Measurements from ENCODE around the gene DUSP9. TPM values are rescaled to one million over a fixed set of nuclear protein-coding genes. Genes with fewer than 3 reads are reported as not detected.

Gene DUSP9
- total RNA-seq, 2 donors from 2014 or later: 0.18 to 0.31 TPM

DNA sequence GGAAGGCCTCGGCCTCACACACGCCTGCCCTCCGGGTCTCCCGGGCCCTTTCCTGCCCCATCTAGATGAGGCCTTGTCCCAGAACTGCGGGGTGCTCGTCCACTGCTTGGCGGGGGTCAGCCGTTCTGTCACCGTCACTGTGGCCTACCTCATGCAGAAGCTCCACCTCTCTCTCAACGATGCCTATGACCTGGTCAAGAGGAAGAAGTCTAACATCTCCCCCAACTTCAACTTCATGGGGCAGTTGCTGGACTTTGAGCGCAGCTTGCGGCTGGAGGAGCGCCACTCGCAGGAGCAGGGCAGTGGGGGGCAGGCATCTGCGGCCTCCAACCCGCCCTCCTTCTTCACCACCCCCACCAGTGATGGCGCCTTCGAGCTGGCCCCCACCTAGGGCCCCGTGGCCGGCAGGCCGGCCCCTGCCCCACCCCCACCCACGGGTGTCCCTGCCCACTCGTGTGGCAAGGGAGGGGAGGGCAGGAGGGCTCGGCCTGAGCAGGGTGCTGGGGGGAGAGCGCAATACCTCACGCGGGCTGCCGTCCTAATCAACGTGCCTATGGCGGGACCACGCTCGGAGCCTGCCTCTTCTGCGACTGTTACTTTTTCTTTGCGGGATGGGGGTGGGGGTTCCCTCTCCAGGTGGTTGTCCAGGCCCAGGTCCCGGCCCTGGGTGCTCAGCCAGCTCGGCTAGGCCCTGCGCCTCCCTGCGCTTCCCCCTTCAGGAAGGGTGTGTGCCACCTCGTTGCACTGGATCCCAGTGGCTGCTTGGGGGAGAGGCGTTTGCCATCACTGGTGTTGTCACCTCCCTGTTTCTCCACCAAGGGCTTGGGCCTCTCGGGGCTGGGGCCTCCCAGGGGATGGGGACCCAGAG is 3.1 kb downstream of the DUSP9 start:
- 81% methylated on average over 36 of the region's 41 CpGs; no CpG with 5 or more reads in 1 of the 2 experiments for WGBS, 2 experiments (ENCODE audit: insufficient coverage in 1 of 2, insufficient read length in 1 of 2)
- no peak overlapping the region for H3K4me3 ChIP-seq (ENCODE audit: low read length)
- no peaks in the 10 kb centered on the region for H3K4me1 Mint-ChIP-seq
- H3K4me1 ChIP-seq (ENCODE audit: control insufficient read depth, insufficient read depth, low read length): no peaks in the 10 kb centered on the region
- H3K36me3 Mint-ChIP-seq (ENCODE audit: low read depth): no peaks in the 10 kb centered on the region
- TF ChIP-seq, protein P1, sequence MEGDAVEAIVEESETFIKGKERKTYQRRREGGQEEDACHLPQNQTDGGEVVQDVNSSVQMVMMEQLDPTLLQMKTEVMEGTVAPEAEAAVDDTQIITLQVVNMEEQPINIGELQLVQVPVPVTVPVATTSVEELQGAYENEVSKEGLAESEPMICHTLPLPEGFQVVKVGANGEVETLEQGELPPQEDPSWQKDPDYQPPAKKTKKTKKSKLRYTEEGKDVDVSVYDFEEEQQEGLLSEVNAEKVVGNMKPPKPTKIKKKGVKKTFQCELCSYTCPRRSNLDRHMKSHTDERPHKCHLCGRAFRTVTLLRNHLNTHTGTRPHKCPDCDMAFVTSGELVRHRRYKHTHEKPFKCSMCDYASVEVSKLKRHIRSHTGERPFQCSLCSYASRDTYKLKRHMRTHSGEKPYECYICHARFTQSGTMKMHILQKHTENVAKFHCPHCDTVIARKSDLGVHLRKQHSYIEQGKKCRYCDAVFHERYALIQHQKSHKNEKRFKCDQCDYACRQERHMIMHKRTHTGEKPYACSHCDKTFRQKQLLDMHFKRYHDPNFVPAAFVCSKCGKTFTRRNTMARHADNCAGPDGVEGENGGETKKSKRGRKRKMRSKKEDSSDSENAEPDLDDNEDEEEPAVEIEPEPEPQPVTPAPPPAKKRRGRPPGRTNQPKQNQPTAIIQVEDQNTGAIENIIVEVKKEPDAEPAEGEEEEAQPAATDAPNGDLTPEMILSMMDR (conservative IDR thresholded peaks at IDR 0.05): no peak
- peak; percentile 45 for DNase-seq
- no peak overlapping the region for H3K9ac ChIP-seq (ENCODE audit: extremely low read depth, low read length, poor library complexity, severe bottlenecking)
- H3K27me3 Mint-ChIP-seq (ENCODE audit: insufficient read depth): peaks cover 36% of the 10 kb centered on the region
- H3K9me3 ChIP-seq (ENCODE audit: control insufficient read depth, low read length): no peaks in the 10 kb centered on the region
- H3K4me3 Mint-ChIP-seq: no peak overlapping the region
- no peaks in the 10 kb centered on the region for H3K36me3 ChIP-seq (ENCODE audit: control insufficient read depth, insufficient read depth, low read length)
- H3K27ac ChIP-seq (ENCODE audit: low read depth, low read length): no peak overlapping the region
- peaks cover 42% of the 10 kb centered on the region for H3K27me3 ChIP-seq (ENCODE audit: control insufficient read depth, insufficient read depth, low read length, poor library complexity, severe bottlenecking)
- no peak overlapping the region for H3K27ac Mint-ChIP-seq
- H3K9me3 Mint-ChIP-seq: peaks cover 63% of the 10 kb centered on the region

DNA sequence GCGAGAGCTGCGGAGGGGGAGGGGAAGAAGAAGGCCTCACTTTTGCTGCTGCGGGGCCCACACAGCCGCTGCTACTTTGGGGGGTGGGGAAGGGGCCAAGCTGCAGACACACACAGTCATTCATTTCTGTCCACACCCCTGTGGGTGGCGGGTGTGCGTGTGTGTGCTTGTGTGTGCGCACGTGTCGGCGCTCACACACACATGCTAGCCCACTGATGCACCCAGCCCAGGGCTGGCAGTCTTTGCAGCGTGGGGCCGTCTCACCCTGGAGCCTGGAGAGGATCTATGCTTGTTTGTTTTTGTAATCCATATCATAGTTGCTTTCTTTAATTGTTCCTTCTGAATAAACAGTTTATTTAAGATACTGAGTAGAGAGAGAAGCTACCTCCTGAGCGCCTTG is 4.0 kb downstream of the DUSP9 start:
- WGBS, 2 experiments (ENCODE audit: insufficient coverage in 1 of 2, insufficient read length in 1 of 2): 95% methylated on average over 4 of the region's 13 CpGs; no CpG with 5 or more reads in 1 of the 2 experiments
- Histone ChIP-seq H3K4me1 (ENCODE audit: control insufficient read depth, insufficient read depth, low read length) (no peaks in the 10 kb centered on the region), H3K9me3 (ENCODE audit: control insufficient read depth, low read length) (no peaks in the 10 kb centered on the region), H3K36me3 (ENCODE audit: control insufficient read depth, insufficient read depth, low read length) (no peaks in the 10 kb centered on the region), H3K4me3 (ENCODE audit: low read length) (no peak overlapping the region), H3K9ac (ENCODE audit: extremely low read depth, low read length, poor library complexity, severe bottlenecking) (no peak overlapping the region), H3K27ac (ENCODE audit: low read depth, low read length) (no peak overlapping the region), H3K27me3 (ENCODE audit: control insufficient read depth, insufficient read depth, low read length, poor library complexity, severe bottlenecking) (peaks cover 34% of the 10 kb centered on the region)
- Mint-ChIP-seq H3K4me1 (no peaks in the 10 kb centered on the region), H3K4me3 (no peak overlapping the region), H3K27me3 (ENCODE audit: insufficient read depth) (peaks cover 28% of the 10 kb centered on the region), H3K27ac (no peak overlapping the region), H3K9me3 (peaks cover 62% of the 10 kb centered on the region), H3K36me3 (ENCODE audit: low read depth) (no peaks in the 10 kb centered on the region)
- TF ChIP-seq, protein P1 (conservative IDR thresholded peaks at IDR 0.05): no peak
- peak; percentile 23 for DNase-seq

DNA sequence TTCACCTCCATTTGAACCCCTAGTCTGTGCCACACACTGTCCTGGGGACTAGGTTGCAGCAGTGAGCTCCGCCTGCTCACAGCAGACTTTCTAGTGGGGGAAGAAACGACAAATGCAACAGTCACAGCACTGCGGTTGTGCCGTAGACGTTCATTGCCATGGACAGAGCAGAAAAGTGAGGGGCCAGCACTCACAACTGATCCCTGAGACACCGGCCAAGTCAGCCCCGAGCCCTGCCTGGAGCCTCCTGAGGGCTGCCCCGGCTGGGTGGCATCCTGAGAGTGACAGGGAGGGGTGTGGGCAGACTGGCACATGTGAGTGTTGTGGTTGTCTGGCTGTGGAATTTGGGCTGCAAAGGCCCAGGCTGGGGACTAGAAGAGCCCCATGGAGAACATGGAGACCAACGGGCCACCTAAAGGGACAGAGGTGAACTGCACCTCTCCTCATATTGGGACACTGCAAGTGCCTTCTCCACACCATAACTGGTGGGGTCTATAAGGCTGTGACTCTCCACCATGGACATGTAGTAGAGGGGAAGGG is 4.6 kb downstream of the DUSP9 start:
- Histone ChIP-seq H3K27me3 (ENCODE audit: control insufficient read depth, insufficient read depth, low read length, poor library complexity, severe bottlenecking) (peaks cover 27% of the 10 kb centered on the region), H3K36me3 (ENCODE audit: control insufficient read depth, insufficient read depth, low read length) (no peaks in the 10 kb centered on the region), H3K9ac (ENCODE audit: extremely low read depth, low read length, poor library complexity, severe bottlenecking) (no peak overlapping the region), H3K9me3 (ENCODE audit: control insufficient read depth, low read length) (no peaks in the 10 kb centered on the region), H3K4me3 (ENCODE audit: low read length) (no peak overlapping the region), H3K27ac (ENCODE audit: low read depth, low read length) (no peak overlapping the region), H3K4me1 (ENCODE audit: control insufficient read depth, insufficient read depth, low read length) (no peaks in the 10 kb centered on the region)
- 20 to 85% methylated on average over 1 to 9 of the region's 9 CpGs for WGBS, 2 experiments (ENCODE audit: insufficient coverage in 1 of 2, insufficient read length in 1 of 2)
- DNase-seq: peak; percentile 67
- Mint-ChIP-seq H3K4me1 (no peaks in the 10 kb centered on the region), H3K27ac (no peak overlapping the region), H3K9me3 (peaks cover 60% of the 10 kb centered on the region), H3K27me3 (ENCODE audit: insufficient read depth) (peaks cover 23% of the 10 kb centered on the region), H3K36me3 (ENCODE audit: low read depth) (no peaks in the 10 kb centered on the region), H3K4me3 (no peak overlapping the region)
- TF ChIP-seq, protein P1 (conservative IDR thresholded peaks at IDR 0.05): peak; percentile 62

Data from endodermal cell (in vitro differentiated cells).